HG03103 (cell line): Measurements from ENCODE around the gene NHLRC2.

Source experiments
- ATAC-seq: cut with Tn5 transposase; IDR thresholded peaks from one replicate; pipeline ENCODE4 v1.9.1; 2021; ENCODE audit warnings: low read depth; ENCODE audit not compliant: unreplicated experiment

Gene NHLRC2

GRCh38 chr10:113905756-113906155 lies 51.3 kb downstream of the NHLRC2 start:
- ATAC-seq: no peak

GRCh38 chr10:113907166-113907565 lies 52.7 kb downstream of the NHLRC2 start:
- no peak for ATAC-seq

- no peak for ATAC-seq
These were observed 53.8 kb downstream of the NHLRC2 start for GRCh38 chr10:113908236-113908635.

- no peak for ATAC-seq
These were observed 56.7 kb downstream of the NHLRC2 start for GRCh38 chr10:113911113-113911512.

GRCh38 chr10:113911839-113912238 lies 57.4 kb downstream of the NHLRC2 start:
- no peak for ATAC-seq

- ATAC-seq: no peak
These were observed 58.1 kb downstream of the NHLRC2 start for GRCh38 chr10:113912582-113912981.

- ATAC-seq: no peak
These were observed 60.5 kb downstream of the NHLRC2 start for GRCh38 chr10:113914956-113915355.

GRCh38 chr10:113915540-113915939 lies 61.1 kb downstream of the NHLRC2 start:
- ATAC-seq: no peak

- ATAC-seq: no peak
These were observed 61.6 kb downstream of the NHLRC2 start for GRCh38 chr10:113916053-113916452.

- ATAC-seq: no peak
These were observed 63.2 kb downstream of the NHLRC2 start for GRCh38 chr10:113917636-113918035.

GRCh38 chr10:113920114-113920513 lies 65.7 kb downstream of the NHLRC2 start:
- no peak for ATAC-seq

- no peak for ATAC-seq
These were observed 66.4 kb downstream of the NHLRC2 start for GRCh38 chr10:113920875-113921274.

GRCh38 chr10:113921561-113922370 lies 67.3 kb downstream of the NHLRC2 start:
- no peak for ATAC-seq

GRCh38 chr10:113922787-113923570 lies 68.5 kb downstream of the NHLRC2 start:
- no peak for ATAC-seq

- ATAC-seq: no peak
These were observed 69.7 kb downstream of the NHLRC2 start for GRCh38 chr10:113924186-113924585.

- no peak for ATAC-seq
These were observed 70.2 kb downstream of the NHLRC2 start for GRCh38 chr10:113924664-113925063.

GRCh38 chr10:113927440-113927839 lies 73.0 kb downstream of the NHLRC2 start:
- no peak for ATAC-seq

GRCh38 chr10:113928830-113929229 lies 74.4 kb downstream of the NHLRC2 start:
- ATAC-seq: no peak

- no peak for ATAC-seq
These were observed 75.1 kb downstream of the NHLRC2 start for GRCh38 chr10:113929522-113929921.

GRCh38 chr10:113930482-113931057 lies 76.1 kb downstream of the NHLRC2 start:
- no peak for ATAC-seq

GRCh38 chr10:113932854-113933253 lies 78.4 kb downstream of the NHLRC2 start:
- no peak for ATAC-seq
